Keratinocyte (primary cell): Measurements from ENCODE around the gene DPP8. TPM values are rescaled to one million over a fixed set of nuclear protein-coding genes. Genes with fewer than 3 reads are reported as not detected.
A peak's percentile ranks its signal among the peaks of the same experiment; 100 is the strongest.

Source experiments
- DNase-seq: peaks from one replicate; pipeline ENCODE4 v3.0.0-alpha.2; 2011; ENCODE audit warnings: low read depth, missing footprints, low spot score
- FAIRE-seq: peaks from 2 replicates; lab custom pipeline; 2011; peaks lifted over from hg19 to GRCh38; lab: Jason Lieb, UNC
- H2AFZ ChIP-seq: 2 replicates; pipeline ENCODE4 v1.6.0; 2012; ENCODE audit warnings: low read length, control low read depth, inconsistent platforms; ENCODE audit not compliant: control insufficient read depth
- H3K27ac ChIP-seq: 2 replicates; pipeline ENCODE4 v1.5.1; 2011; ENCODE audit warnings: low read length; ENCODE audit not compliant: control insufficient read depth, insufficient read depth
- H3K27me3 ChIP-seq: 3 replicates; pipeline ENCODE4 v1.6.0; 2011; ENCODE audit warnings: low read length; ENCODE audit not compliant: control insufficient read depth, insufficient read depth; ENCODE audit errors: extremely low read depth
- H3K36me3 ChIP-seq, 2 experiments: 2 replicates in 1 of 2; 3 replicates in 1 of 2; pipeline ENCODE4 v1.5.1; 2011; ENCODE audit warnings: low read length in 2 of 2, mild to moderate bottlenecking in 1 of 2; ENCODE audit not compliant: control insufficient read depth in 2 of 2, insufficient read depth in 2 of 2; ENCODE audit errors: extremely low read depth in 1 of 2
- H3K4me1 ChIP-seq: 3 replicates; pipeline ENCODE4 v1.5.1; 2011; ENCODE audit warnings: low read length; ENCODE audit not compliant: control insufficient read depth, insufficient read depth; ENCODE audit errors: extremely low read depth
- H3K4me2 ChIP-seq: 3 replicates; pipeline ENCODE4 v1.6.0; 2011; ENCODE audit warnings: low read depth, low read length; ENCODE audit not compliant: control insufficient read depth, insufficient read depth; ENCODE audit errors: extremely low read depth
- H3K4me3 ChIP-seq, 3 experiments: fragments of 200-600 bp in 1 of 3; sonication (generic) in 1 of 3; 2 replicates in 2 of 3; 3 replicates in 1 of 3; pipeline ENCODE4 v1.5.1; 2011 to 2016; ENCODE audit warnings: low read length in 3 of 3, mild to moderate bottlenecking in 3 of 3, control low read depth in 2 of 3, inconsistent platforms in 1 of 3, low read depth in 1 of 3, mixed read lengths in 1 of 3, mixed run types in 1 of 3, moderate library complexity in 1 of 3; ENCODE audit not compliant: control insufficient read depth in 2 of 3, insufficient read depth in 2 of 3; ENCODE audit errors: extremely low read depth in 1 of 3
- H3K79me2 ChIP-seq: 2 replicates; pipeline ENCODE4 v1.6.0; 2012; ENCODE audit warnings: low read length; ENCODE audit not compliant: control insufficient read depth, insufficient read depth
- H3K9ac ChIP-seq: 3 replicates; pipeline ENCODE4 v1.6.0; 2011; ENCODE audit warnings: low read length; ENCODE audit not compliant: control insufficient read depth, insufficient read depth; ENCODE audit errors: extremely low read depth
- H3K9me1 ChIP-seq: 3 replicates; pipeline ENCODE4 v1.6.0; 2011; ENCODE audit warnings: low read length; ENCODE audit not compliant: control insufficient read depth, insufficient read depth; ENCODE audit errors: extremely low read depth
- H3K9me3 ChIP-seq: 2 replicates; pipeline ENCODE4 v1.5.1; 2012; ENCODE audit warnings: low read depth, low read length; ENCODE audit not compliant: control insufficient read depth
- H4K20me1 ChIP-seq: 3 replicates; pipeline ENCODE4 v1.6.0; 2011; ENCODE audit warnings: low read length; ENCODE audit not compliant: control insufficient read depth, insufficient read depth; ENCODE audit errors: extremely low read depth
- CTCF ChIP-seq, 3 experiments: IDR thresholded peaks in 1 of 3; conservative IDR thresholded peaks in 1 of 3; optimal IDR thresholded peaks in 1 of 3; 2 replicates in 2 of 3; 3 replicates in 1 of 3; pipeline versions ENCODE3 to v1.5.1; 2011; ENCODE audit warnings: low read length in 3 of 3, mild to moderate bottlenecking in 3 of 3, moderate library complexity in 2 of 3, control low read depth in 1 of 3, inconsistent platforms in 1 of 3; ENCODE audit not compliant: insufficient read depth in 2 of 3; ENCODE audit errors: extremely low read depth in 1 of 3
- EZH2 ChIP-seq: IDR thresholded peaks from one replicate; pipeline ENCODE4 v1.6.1; 2012; ENCODE audit warnings: inconsistent platforms, mild to moderate bottlenecking, low read length, moderate library complexity
- dilution Hi-C: fragments of 300-500 bp; cut with MboI; formaldehyde crosslinking; loops from one replicate; pipeline ENCODE4 v1.7.0; 2020; ENCODE audit warnings: low sequenced_read_pairs; ENCODE audit not compliant: extremely low pct_ligation_motif_present
- polyA plus RNA-seq, 5 experiments: library from polyadenylated mRNA; depleted of rRNA in 3 of 5; stranded (reverse) in 3 of 5; stranded (forward) in 1 of 5; unstranded in 1 of 5; fragments of >200 nt; gene quantifications; 1 replicate in 1 of 5; 2 replicates in 3 of 5; 3 replicates in 1 of 5; pipeline versions ENCODE4 v1.2.1 to v1.2.3, GENCODE V29; 2011 to 2012; ENCODE audit warnings: missing spikeins in 2 of 5, low read depth in 1 of 5, low replicate concordance in 1 of 5

DPP8 gene
- polyA plus RNA-seq, 1 donor (not counting 4 experiments of a cell fraction or from before 2014, with no cell fraction given) = 21.6 TPM

DNA sequence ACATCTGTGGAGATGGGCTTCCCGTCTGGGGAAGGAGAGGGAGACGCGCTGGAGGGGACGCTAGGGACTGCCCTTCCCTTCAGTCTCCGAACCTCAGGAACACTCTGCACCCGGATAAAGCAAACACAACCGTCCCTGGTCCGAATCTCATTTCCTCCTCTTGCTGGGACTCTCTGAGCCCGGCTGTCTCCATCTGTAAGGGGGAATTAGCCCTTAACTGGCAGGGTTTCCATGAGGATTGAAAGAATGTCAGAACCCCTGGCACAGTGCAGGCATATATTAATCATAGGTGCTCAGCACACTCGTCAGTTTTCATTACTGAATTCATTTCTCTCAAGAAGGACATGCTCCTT lies 120.5 kb downstream of the DPP8 start:
- no peak for FAIRE-seq
- Histone ChIP-seq H3K9me3 (no peaks in the 10 kb centered on the region), H3K79me2 (no peaks in the 10 kb centered on the region), H3K9me1 (no peaks in the 10 kb centered on the region), H3K4me1 (no peaks in the 10 kb centered on the region), H3K4me3 (no peak overlapping the region), H4K20me1 (no peaks in the 10 kb centered on the region), H3K27me3 (peaks cover 53% of the 10 kb centered on the region), H3K36me3 (no peaks in the 10 kb centered on the region), H3K27ac (no peak overlapping the region), H2AFZ (no peak overlapping the region), H3K9ac (no peak overlapping the region), H3K4me2 (peak overlapping the region; percentile 16)
- no peak for DNase-seq
- dilution Hi-C loops = no loop called here
- no peak for TF ChIP-seq EZH2

DNA sequence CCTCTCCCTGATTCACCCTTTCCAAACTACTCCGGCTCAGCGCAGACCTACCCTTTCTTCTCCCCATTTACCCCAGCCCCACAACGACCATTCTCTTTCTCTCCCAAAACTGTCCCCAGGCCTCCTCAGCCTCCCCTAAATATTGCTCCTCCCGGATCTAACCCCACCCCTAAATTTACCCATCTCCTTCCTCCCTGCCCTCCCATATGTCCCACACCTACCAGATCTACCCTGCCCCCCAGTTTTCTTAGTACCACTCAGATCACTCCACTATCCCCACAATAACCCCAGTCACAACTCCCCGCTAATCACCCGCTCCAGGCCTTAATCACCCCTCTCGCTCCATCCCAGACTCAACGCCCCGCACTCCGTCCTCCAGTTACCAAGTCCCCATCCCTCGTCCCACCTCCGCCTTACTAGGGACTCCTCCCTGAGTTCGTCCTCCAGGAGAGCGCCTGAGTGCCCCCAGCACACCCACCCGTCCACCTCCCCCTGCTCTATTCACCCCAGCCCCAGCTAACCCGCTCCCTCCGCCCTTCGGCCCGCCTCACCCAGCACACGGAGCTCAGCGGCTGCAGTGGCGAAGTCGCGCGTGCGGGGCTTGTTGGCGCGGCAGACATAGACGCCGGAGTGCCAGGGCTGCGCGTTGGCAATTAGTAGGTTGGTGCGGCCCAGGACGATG lies 121.1 kb downstream of the DPP8 start:
- no peaks in the 10 kb centered on the region for H3K4me1 ChIP-seq
- TF ChIP-seq EZH2 (peak; percentile 55), CTCF (optimal IDR thresholded peaks at IDR 0.05 in 1 of 3, IDR thresholded peaks at IDR 0.05 in 1 of 3, conservative IDR thresholded peaks at IDR 0.05 in 1 of 3; ENCODE audit: extremely low read depth in 1 of 3, insufficient read depth in 2 of 3, low read length in 3 of 3) (no peak)
- H3K36me3 ChIP-seq = no peaks in the 10 kb centered on the region
- no peaks in the 10 kb centered on the region for H3K9me3 ChIP-seq
- H2AFZ ChIP-seq = no peak overlapping the region
- no peak overlapping the region for H3K9ac ChIP-seq
- H3K4me2 ChIP-seq = peak overlapping the region; percentile 16
- dilution Hi-C loops = no loop called here
- no peaks in the 10 kb centered on the region for H4K20me1 ChIP-seq
- no peaks in the 10 kb centered on the region for H3K9me1 ChIP-seq
- no peak overlapping the region for H3K27ac ChIP-seq
- H3K4me3 ChIP-seq = no peak overlapping the region
- no peaks in the 10 kb centered on the region for H3K79me2 ChIP-seq
- DNase-seq = no peak
- H3K27me3 ChIP-seq = peaks cover 57% of the 10 kb centered on the region
- FAIRE-seq = no peak
